Thyroid gland (tissue), 4 donors: ENCODE measurements around the gene KCNJ12.
"Not testable (repeated sequence)": the region's sequence is repeated elsewhere in the genome, so short reads cannot be mapped to it uniquely, and the experiment has no call there.

Experiments
- CTCF ChIP-seq, 6 experiments: fragments of 200-600 bp in 3 of 6; fragments of 450-650 bp in 3 of 6; sonication (generic) in 3 of 6; IDR thresholded peaks; one replicate each; pipeline ENCODE4 v1.5.1; 2016 to 2019; ENCODE audit warnings: antibody characterized with exemption in 6 of 6, mild to moderate bottlenecking in 2 of 6, inconsistent platforms in 1 of 6, moderate library complexity in 1 of 6
- POLR2A ChIP-seq, 2 donors: fragments of 450-650 bp; IDR thresholded peaks; one replicate each; pipeline ENCODE4 v1.6.1; 2017; ENCODE audit warnings: antibody characterized with exemption in 2 of 2, mild to moderate bottlenecking in 2 of 2, moderate library complexity in 1 of 2

- TF ChIP-seq CTCF, POLR2A (IDR thresholded peaks at IDR 0.05): not testable (repeated sequence)
These were observed 27.9 kb upstream of the KCNJ12 start for GRCh38 chr17:21348081-21348925.
